Measurements from ENCODE around the gene TNFAIP6.

Gene TNFAIP6

DNA sequence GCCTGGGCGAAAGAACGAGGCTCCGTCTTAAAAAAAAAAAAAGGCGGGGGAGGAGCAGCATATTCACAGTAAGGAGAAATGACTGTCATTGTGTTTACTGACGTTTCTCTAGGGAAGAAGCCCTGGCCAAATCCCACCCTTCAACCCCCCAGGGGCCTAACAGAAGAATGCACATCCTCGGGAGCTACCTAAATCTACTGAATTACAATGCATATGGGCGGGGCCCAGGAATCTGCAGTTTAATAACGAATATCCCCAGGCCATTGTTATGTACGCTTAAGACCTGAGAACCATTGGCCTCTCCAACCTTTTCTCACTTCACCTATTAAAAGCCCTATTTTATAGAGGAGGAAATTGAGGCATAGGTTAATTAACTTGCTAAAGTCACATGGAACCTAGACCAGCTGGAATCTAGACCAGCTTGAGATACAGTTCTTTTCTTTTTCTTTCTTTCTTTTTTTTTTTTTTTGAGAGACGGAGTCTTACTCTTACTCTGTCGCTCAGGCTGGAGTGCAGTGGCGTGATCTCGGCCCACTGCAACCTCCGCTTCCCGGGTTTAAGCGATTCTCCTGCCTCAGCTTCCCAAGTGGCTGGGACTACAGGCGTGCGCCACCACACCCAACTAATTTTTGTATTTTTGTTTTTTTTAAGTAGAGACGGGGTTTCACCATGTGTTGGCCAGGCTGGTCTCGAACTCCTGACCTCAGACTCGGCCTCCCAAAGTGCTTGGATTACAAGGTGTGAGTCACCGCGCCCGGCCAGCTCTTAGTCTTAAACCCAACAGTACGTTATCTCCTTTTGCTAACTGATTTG lies 51.6 kb downstream of the TNFAIP6 start:
- peaks cover 20 to 27% of the 10 kb centered on the region in 2 experiments for H3K36me3 ChIP-seq (ENCODE audit: control insufficient read depth in 2 of 2, insufficient read depth in 1 of 2, low read length in 2 of 2)
- TF ChIP-seq ZNF747 (tag by site-specific recombination; IDR thresholded peaks at IDR 0.05) (no peak), PRDM1 (tag by site-specific recombination; IDR thresholded peaks at IDR 0.05) (no peak), ZNF785 (tag by site-specific recombination; IDR thresholded peaks at IDR 0.05) (no peak), ZNF664 (tag by site-specific recombination; IDR thresholded peaks at IDR 0.05) (no peak), ZNF214 (tag by site-specific recombination; IDR thresholded peaks at IDR 0.05; ENCODE audit: borderline replicate concordance) (no peak), ZNF792 (tag by site-specific recombination; IDR thresholded peaks at IDR 0.05) (no peak), ZBTB20 (tag by site-specific recombination; IDR thresholded peaks at IDR 0.05) (no peak), ZNF558 (tag by site-specific recombination; IDR thresholded peaks at IDR 0.05) (no peak), ZNF391 (tag by site-specific recombination; IDR thresholded peaks at IDR 0.05; ENCODE audit: borderline replicate concordance, low read depth) (peak; percentile 12; the same call in 1 of the 2 replicates), GLI2 (tag by site-specific recombination; IDR thresholded peaks at IDR 0.05; ENCODE audit: borderline replicate concordance, low read depth) (no peak), ZNF610 (tag by site-specific recombination; IDR thresholded peaks at IDR 0.05; ENCODE audit: borderline replicate concordance) (no peak)
- TF ChIP-seq, protein P1, sequence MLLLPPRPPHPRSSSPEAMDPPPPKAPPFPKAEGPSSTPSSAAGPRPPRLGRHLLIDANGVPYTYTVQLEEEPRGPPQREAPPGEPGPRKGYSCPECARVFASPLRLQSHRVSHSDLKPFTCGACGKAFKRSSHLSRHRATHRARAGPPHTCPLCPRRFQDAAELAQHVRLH (tag by site-specific recombination; IDR thresholded peaks at IDR 0.05), result peak; percentile 48; the same call in 1 of the 2 replicates
- TF ChIP-seq, protein P2, sequence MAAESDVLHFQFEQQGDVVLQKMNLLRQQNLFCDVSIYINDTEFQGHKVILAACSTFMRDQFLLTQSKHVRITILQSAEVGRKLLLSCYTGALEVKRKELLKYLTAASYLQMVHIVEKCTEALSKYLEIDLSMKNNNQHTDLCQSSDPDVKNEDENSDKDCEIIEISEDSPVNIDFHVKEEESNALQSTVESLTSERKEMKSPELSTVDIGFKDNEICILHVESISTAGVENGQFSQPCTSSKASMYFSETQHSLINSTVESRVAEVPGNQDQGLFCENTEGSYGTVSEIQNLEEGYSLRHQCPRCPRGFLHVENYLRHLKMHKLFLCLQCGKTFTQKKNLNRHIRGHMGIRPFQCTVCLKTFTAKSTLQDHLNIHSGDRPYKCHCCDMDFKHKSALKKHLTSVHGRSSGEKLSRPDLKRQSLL (tag by site-specific recombination; IDR thresholded peaks at IDR 0.05), result no peak
- TF ChIP-seq, protein P3, sequence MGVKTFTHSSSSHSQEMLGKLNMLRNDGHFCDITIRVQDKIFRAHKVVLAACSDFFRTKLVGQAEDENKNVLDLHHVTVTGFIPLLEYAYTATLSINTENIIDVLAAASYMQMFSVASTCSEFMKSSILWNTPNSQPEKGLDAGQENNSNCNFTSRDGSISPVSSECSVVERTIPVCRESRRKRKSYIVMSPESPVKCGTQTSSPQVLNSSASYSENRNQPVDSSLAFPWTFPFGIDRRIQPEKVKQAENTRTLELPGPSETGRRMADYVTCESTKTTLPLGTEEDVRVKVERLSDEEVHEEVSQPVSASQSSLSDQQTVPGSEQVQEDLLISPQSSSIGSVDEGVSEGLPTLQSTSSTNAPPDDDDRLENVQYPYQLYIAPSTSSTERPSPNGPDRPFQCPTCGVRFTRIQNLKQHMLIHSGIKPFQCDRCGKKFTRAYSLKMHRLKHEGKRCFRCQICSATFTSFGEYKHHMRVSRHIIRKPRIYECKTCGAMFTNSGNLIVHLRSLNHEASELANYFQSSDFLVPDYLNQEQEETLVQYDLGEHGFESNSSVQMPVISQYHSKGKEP (tag by site-specific recombination; IDR thresholded peaks at IDR 0.05), result no peak
- TF ChIP-seq, protein P4, sequence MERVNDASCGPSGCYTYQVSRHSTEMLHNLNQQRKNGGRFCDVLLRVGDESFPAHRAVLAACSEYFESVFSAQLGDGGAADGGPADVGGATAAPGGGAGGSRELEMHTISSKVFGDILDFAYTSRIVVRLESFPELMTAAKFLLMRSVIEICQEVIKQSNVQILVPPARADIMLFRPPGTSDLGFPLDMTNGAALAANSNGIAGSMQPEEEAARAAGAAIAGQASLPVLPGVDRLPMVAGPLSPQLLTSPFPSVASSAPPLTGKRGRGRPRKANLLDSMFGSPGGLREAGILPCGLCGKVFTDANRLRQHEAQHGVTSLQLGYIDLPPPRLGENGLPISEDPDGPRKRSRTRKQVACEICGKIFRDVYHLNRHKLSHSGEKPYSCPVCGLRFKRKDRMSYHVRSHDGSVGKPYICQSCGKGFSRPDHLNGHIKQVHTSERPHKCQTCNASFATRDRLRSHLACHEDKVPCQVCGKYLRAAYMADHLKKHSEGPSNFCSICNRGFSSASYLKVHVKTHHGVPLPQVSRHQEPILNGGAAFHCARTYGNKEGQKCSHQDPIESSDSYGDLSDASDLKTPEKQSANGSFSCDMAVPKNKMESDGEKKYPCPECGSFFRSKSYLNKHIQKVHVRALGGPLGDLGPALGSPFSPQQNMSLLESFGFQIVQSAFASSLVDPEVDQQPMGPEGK (tag by site-specific recombination; IDR thresholded peaks at IDR 0.05), result no peak
- TF ChIP-seq, protein P5, sequence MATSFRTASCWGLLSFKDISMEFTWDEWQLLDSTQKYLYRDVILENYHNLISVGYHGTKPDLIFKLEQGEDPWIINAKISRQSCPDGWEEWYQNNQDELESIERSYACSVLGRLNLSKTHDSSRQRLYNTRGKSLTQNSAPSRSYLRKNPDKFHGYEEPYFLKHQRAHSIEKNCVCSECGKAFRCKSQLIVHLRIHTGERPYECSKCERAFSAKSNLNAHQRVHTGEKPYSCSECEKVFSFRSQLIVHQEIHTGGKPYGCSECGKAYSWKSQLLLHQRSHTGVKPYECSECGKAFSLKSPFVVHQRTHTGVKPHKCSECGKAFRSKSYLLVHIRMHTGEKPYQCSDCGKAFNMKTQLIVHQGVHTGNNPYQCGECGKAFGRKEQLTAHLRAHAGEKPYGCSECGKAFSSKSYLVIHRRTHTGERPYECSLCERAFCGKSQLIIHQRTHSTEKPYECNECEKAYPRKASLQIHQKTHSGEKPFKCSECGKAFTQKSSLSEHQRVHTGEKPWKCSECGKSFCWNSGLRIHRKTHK (tag by site-specific recombination; IDR thresholded peaks at IDR 0.05), result no peak
- no peaks in the 10 kb centered on the region for H3K4me1 ChIP-seq (ENCODE audit: control insufficient read depth, insufficient read depth, low read length)
- ChIA-PET CTCF (interaction anchor here (0.6 kb wide), 1 partner anchor 17 kb away, joined by 4 read pairs; no protein-coding TSS in a partner anchor), POLR2A (interaction anchor here (0.6 to 1.4 kb wide), 5 partner anchors 12 to 1796 kb away, joined by 4 to 11 read pairs (median 4); partner anchors contain the start of genes NMI and RBM43)
- no peak overlapping the region for H3K4me3 ChIP-seq (ENCODE audit: low read depth, low read length)
- no peak overlapping the region for H3K27ac ChIP-seq (ENCODE audit: extremely low read depth, low read depth, low read length)
- H3K9me3 ChIP-seq (ENCODE audit: control insufficient read depth, insufficient read depth, low read depth, low read length), result no peaks in the 10 kb centered on the region
